Stimulated activated CD4-positive, alpha-beta T cell treated with anti-CD3 and anti-CD28 coated beads, Interleukin-1b, Interleukin-23, amount 100 ng/mL, for 1 hour (primary cell): ENCODE results near the gene PPY.
"Not testable (repeated sequence)": the region's sequence is repeated elsewhere in the genome, so short reads cannot be mapped to it uniquely, and the experiment has no call there.

Source experiments
- DNase-seq, 2 donors: peaks; one replicate each; pipeline ENCODE4 v3.0.0-alpha.2; 2020; ENCODE audit warnings: low read depth in 2 of 2

PPY gene

GRCh38 chr17:43905985-43906852 is 36.1 kb downstream of the PPY start:
- no peak for DNase-seq

GRCh38 chr17:43905400-43905984 is 36.8 kb downstream of the PPY start:
- DNase-seq, result no peak

- no peak for DNase-seq
Measured at GRCh38 chr17:43901861-43902589, 40.3 kb downstream of the PPY start.

- DNase-seq, result no peak
Measured at GRCh38 chr17:43900858-43901754, 41.2 kb downstream of the PPY start.

- peak in 1 of 2 donors; percentile 65 for DNase-seq
Measured at GRCh38 chr17:43900183-43900857, 42.0 kb downstream of the PPY start.

- no peak for DNase-seq
Measured at GRCh38 chr17:43898446-43898845, 43.8 kb downstream of the PPY start.

GRCh38 chr17:43897831-43898230 is 44.4 kb downstream of the PPY start:
- no peak for DNase-seq

GRCh38 chr17:43894494-43894893 is 47.8 kb downstream of the PPY start:
- DNase-seq, result not testable (repeated sequence)

- DNase-seq, result no peak
Measured at GRCh38 chr17:43892647-43892952, 49.7 kb downstream of the PPY start.

GRCh38 chr17:43891851-43892646 is 50.2 kb downstream of the PPY start:
- DNase-seq, result no peak
